Activated effector memory CD4-positive, alpha-beta T cell treated with Interleukin-2 at 50 U/mL for 16 hours (primary cell): Measurements from ENCODE around the gene MAGEB2.
"Not testable (repeated sequence)": the region's sequence is repeated elsewhere in the genome, so short reads cannot be mapped to it uniquely, and the experiment has no call there.

Experiments used
- DNase-seq: peaks from one replicate; pipeline ENCODE4 v3.0.0-alpha.2; 2020

The MAGEB2 gene, protein sequence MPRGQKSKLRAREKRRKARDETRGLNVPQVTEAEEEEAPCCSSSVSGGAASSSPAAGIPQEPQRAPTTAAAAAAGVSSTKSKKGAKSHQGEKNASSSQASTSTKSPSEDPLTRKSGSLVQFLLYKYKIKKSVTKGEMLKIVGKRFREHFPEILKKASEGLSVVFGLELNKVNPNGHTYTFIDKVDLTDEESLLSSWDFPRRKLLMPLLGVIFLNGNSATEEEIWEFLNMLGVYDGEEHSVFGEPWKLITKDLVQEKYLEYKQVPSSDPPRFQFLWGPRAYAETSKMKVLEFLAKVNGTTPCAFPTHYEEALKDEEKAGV

DNA sequence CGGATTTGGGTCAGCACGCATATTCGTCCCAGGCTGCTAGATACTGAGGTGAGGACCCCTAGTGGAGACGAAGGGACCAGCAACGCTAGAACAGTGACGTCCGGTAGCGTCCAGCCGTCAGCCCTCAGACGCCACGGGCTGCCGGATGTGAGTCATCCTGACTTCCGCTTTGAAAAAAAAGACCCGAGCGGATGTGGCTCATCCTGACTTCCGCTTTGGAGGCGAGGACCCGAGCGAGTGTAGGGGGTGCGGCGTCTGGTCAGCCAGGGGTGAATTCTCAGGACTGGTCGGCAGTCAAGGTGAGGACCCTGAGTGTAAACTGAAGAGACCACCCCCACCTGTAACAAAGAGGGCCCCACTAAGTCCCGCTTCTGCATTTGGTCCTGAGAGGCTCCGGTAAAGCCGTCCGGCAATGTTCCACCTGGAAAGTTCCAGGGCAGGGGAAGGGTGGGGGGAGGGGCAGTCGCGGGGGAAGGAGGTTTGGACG is at the start of gene MAGEB2:
Gene MAGEB2, plus strand, starts transcription at position 207 of the 487 bp plus-strand sequence. CDS start 3,018 bp downstream, outside the sequence.
- no peak for DNase-seq

DNA sequence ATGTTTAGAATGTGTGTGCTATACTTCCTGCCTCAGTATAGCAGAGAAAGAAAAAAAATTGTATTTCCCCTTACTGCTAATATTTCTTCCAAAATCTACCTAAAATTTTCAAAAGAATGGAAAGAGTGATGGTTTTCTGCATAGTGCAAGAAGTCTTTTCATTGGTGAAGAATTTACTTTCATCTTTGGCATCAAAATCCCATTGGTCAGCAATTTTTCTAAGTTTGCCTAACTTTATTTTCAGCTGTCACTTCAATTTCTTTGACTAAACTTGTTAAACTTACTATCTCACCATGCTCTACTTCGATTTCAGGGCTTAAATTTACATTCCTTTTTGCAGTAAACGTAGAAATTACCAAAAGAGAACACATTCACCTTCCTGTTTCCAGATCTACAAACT is 44.5 kb upstream of the MAGEB2 start:
- DNase-seq = no peak

DNA sequence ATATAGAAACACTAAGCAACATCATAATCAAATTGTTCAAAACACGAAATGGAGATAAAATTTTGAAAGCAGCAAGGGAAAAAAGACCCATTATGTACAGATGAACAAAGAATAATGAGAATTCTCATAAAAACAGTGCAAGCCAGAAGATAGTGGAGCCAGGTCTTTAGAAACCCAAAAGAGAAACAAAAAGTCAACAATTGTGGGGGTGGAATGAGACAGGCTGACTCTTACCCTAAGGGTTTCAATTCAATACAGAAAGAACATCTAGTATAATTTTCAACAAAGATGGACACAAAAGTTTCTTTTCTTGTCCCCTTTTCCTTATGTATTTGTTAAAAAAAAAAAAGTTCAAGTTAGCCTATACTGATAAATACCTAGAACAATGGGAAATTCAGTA is 34.0 kb upstream of the MAGEB2 start:
- DNase-seq = no peak

DNA sequence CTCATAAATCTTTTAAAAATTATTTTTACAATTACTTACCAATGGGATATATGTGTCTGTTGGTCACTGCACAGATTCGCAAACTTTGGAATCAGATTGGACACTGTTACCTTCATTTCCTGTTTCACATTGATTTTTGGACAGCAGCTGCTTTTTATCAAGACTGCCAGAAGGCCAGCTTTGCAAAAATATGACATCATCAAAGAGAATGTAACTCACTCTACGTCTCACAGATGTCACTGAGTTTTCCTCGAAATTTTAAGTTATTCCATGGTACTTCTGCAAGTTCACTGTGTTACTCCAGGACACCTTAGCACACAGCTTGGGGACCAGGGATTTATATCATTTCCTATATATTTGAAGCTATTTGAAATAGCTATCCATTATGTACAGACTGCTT is 31.8 kb upstream of the MAGEB2 start:
- DNase-seq = no peak

DNA sequence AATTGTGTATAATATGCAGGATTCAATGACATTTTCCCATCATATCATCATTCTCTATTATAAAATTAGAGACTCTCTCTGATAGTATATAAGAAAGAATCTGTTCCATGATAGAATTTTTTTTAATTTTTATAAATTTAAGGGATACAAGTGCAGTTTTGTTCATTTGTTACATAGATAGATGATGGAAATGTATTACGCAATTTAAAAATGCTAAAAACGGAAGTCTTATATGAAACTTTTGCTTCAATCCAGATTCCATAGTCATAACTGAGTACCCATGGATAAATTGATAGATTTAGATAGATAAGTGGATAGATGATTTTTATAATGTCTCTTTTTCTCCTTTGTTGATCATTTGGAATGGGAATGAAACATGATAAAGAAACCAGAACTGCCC is 24.9 kb upstream of the MAGEB2 start:
- DNase-seq = no peak

DNA sequence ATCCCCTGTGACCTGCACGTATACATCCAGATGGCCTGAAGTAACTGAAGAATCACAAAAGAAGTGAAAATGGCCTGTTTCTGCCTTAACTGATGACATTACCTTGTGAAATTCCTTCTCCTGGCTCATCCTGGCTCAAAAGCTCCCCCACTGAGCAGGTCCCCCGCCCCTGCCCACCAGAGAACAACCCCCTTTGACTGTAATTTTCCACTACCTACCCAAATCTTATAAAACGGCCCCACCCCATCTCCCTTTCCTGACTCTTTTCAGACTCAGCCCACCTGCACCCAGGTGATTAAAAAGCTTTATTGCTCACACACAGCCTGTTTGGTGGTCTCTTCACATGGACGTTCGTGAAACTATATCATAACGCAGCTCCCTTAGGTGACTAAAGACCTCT is 21.5 kb upstream of the MAGEB2 start:
- DNase-seq = not testable (repeated sequence)

DNA sequence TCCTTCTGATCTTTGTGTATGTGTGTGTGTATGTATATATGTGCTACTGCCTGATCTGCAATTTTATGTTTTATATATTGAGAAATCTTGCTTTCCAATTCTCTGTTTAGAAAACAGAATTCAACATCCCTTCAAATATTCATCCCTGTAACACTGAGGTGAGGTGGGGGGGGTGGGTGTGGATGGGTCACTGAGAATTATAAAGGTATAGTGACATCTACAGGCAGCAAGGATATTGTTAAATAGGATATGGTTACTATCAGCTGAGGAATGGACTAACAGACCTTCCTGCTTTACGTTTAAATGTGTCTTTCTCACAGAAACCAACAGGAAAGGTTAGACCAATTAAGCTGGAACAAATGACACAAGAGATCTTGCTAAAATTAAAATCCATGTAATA is 19.0 kb upstream of the MAGEB2 start:
- no peak for DNase-seq

DNA sequence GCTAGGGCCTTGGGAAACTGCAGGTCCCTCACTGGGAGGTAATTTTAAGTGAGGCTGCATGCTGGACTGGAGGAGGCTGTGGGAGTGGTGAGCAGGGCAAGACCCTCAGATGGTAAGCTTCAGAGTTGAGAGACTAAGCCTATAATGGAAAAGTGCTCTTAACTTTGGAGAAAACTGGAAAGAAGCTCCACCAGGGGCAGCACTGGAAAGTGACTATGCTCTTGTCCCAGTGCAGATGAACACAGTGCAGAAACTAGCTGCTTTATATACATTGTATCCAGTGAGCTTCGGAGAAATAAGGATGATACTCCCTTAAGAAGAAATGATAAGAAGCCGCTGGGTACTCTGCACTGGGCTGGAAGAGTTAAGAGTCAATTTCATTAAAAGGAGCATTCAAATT is 3.2 kb upstream of the MAGEB2 start:
- no peak for DNase-seq

DNA sequence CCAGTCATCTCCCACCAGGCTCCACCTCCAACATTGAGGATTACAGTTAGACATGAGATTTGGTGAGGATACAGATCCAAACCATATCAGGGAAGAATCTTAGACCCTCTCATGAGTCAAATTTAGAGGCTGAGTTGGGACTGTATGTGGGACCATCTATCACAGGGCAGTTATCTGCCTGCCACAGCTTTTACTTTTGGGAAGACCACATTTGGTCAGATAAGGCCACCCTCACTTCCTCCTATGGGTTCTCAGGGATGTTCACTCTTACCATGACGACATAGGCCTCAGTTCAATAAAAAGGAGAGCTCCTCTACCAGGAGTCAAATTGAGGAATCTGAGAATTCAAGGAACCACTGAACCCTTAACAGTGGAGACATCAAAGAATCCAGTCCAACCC is 2.1 kb downstream of the MAGEB2 start:
- DNase-seq = no peak

DNA sequence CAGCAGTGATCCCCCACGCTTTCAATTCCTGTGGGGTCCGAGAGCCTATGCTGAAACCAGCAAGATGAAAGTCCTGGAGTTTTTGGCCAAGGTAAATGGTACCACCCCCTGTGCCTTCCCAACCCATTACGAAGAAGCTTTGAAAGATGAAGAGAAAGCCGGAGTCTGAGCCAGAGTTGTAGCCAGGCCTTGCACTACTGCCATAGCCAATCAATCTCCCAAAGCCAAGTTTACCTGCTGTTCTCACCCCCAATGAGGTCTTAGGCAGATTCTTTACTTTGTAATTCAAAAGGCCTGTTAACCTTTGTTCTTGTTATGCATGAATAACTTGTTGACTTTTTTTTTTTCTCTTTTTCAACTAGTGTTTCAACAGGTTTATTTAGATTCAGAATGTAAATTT is 4.0 kb downstream of the MAGEB2 start:
- DNase-seq = no peak

DNA sequence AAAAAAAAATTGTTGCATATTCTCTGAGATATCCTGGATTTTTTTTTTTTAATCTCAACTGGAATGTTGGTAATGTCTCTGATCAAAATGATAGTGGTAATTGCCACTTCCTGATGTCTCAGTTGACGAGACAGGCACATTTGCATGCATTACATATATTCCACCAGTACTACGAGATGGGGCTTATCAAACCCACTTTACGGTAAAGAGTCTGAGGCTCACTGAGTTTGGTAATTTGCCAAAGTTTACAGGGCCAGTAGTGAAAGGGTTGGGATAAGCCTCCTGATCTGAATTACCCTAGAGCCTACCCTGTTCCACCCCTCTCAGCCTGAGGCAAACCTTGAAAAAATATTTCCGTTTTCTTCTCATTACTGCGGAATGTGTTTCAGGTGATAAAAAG is 5.3 kb downstream of the MAGEB2 start:
- DNase-seq = no peak

DNA sequence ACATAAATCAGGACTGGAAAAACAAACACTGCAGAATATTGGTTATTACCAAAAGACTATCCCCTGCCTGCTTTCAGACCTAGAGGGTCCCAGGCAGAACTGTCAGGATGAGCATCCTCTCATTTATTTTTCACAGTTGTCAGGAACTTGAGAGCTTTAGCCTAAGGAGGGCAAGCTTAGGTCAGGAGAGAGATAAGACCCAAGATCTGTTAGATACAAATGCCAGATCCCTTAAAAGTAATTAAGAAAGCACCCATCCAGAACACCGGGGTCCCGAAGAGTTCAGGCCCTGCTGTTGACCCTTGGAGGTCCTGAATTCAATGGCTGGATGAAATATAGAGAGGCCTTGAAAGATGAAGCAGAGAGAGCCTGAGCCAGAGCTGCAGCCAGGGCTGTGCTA is 9.2 kb downstream of the MAGEB2 start:
- no peak for DNase-seq

DNA sequence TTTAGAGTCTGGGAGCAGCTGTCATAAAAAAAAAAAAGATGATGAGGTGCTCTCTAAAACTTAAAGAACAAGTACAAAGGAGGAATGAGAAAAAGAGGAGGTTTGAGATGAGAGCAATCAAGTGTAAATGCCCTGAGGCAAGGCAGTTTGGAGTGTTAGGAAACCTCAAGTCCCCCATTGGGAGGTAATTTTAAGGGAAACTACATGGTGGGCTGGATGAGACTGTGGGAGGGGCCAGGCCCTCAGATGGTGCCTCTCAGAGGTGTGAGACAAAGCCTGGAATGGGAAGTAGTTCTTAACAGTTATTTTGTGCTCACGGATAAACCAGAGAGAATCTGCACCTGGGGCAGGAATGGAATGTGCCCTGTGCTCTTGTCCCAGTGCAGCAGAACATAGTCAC is 13.2 kb downstream of the MAGEB2 start:
- no peak for DNase-seq

DNA sequence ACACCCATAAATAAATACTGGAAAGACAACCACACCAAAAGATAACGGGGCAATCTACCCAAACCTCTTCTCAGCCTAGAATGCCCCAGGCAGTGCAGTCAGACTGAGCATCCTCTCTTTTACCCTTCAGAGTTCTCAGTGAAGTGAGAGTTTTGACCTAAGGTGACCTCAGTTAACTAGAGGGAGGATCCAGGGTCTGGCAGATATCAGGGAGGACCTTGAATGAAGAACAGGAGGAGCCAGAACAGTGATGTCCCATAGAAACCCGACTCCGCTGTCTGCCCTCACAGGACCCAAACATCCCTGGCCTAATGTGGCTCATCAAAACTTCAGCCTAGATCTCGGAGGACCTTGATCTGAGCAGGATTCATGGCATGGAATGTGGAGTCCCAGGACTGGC is 15.0 kb downstream of the MAGEB2 start, which contains the start of gene MAGEB3:
Gene MAGEB3, plus strand, starts transcription at position 263 of the 400 bp plus-strand sequence. CDS start 5,268 bp downstream, outside the sequence.
- no peak for DNase-seq

DNA sequence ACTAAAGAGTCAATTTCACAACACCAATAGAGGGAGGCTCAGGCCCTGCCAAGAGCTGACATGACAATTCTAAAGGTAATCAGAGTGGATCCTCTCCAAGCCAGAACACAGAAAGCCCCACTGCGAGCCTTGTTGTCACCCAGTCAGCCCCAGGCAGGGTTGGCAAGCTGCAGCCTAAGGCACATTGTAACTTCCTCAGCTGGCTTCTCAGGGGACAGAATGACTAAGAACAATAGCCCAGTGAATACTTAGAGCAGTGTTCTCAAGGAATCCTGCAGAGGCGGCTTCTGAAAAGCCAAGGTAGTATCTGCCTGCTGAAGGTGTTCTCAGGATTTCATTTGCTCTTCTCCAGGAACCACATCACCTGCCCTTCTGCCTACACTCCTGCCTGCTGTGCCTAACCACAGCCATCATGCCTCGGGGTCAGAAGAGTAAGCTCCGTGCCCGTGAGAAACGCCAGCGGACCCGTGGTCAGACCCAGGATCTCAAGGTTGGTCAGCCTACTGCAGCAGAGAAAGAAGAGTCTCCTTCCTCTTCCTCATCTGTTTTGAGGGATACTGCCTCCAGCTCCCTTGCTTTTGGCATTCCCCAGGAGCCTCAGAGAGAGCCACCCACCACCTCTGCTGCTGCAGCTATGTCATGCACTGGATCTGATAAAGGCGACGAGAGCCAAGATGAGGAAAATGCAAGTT is 26.5 kb downstream of the MAGEB2 start, which contains the start of gene MAGEB4:
Gene MAGEB4, plus strand, starts transcription at position 277 of the 692 bp plus-strand sequence. Its CDS starts 136 bp downstream, at position 413.
- no peak for DNase-seq

DNA sequence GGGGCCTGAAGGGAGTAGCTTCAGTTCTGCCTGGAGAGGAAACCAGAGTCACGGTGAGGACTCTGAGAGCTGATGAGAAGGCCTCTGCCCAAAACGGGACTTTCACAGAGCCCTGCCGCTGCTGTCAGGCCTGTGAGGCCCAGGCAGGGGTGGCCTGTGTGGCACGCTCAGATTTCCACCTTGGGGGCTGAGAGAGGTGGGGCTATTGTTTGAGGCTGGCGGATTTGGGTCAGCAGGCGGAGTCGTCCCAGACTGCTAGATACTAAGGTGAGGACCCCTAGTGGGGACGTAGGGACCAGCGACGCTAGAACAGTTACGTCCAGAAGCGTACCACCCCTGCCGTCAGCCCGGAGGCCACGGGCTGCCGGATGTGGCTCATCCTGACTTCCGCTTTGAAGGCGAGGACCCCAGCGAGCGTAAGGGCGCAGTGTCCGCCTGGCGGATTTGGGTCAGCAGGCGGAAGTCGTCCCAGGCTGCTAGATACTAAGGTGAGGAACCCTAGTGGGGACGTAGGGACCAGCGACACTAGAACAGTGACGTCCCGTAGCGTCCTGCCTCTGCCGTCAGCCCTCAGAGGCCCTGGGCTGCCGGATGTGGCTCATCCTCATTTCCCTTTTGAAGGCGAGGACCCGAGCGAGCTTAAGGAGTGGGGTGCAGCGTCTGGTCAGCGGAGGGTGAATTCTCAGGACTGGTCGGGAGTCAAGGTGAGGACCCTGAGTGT is 31.6 kb downstream of the MAGEB2 start, which contains the start of gene MAGEB1:
Gene MAGEB1, plus strand, starts transcription at position 378 of the 721 bp plus-strand sequence. CDS start 3,348 bp downstream, outside the sequence.
- DNase-seq = no peak

DNA sequence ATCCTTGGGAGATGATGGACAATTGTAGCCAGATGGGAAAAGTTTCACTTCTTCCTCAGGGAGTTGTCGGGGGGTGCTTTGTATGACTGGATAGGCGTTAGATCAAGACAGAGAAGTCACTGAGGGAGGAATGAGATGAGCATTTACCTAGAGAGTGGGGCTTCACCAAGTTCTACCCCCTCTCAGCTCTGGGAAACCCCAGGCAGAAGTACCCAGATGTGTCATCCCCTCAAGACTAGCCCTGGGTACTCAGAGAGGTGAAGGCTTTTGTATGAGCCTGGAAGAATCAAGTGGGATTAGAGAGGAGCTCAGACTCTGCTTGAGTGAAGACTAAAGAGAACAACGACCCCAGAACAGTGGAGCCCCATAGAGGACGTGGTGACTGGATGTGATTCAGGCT is 33.5 kb downstream of the MAGEB2 start:
- DNase-seq = no peak

DNA sequence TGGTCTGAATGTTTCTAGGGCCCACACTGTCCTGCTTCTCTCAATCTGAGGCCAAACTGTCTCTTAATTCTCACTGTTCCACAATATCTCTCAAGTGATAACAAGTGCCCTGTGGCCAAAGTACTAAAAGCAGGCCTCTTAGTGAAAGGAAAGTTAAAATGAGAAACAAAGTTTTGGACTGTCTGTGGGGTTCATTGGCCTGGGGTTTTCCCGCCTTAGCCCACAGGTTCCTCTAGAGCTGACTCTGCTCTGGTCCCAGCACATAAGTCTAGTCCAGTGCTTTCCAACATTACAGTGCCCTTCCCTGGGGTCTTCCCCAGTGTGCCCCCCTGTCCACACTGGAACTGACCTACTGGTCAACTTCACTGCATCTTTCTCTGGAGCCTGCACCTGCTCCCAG is 37.9 kb downstream of the MAGEB2 start:
- no peak for DNase-seq

DNA sequence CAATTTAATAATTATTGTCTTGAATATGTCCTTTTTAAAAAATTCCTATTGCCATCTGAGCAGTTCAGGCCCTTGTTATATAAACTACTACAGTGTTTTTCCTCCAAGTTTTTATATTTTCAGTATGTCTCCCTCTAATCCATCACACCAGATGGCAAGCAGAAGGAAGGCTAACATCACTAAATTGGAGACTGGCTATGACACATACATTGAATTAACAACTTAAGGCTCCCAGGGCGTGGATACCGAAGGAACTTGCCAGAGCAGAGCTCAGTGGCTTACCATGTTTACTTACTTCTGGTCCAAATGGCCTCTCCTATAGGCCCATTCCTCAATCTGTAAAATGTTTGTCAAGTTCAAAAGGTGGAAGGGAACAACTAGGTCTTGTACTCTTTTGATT is 44.6 kb downstream of the MAGEB2 start:
- DNase-seq = no peak

DNA sequence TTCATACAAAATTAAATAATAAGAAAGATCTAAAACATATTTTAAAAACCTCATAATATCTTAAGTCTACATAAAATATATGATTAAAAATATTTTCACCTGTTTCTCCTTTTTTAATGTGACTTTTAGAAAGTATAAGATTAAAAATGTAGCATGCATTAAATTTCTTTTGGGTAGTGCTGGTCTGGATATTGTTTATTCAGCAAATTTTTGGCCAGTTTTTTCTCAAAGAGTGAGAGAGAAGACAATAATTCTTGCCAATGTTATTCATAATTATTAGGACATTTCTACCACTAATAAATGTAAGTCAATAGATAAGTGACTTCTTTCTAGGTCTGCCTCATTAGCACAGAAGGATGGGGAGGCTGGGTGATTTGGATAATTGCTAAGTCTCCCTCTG is 45.6 kb downstream of the MAGEB2 start:
- no peak for DNase-seq

DNA sequence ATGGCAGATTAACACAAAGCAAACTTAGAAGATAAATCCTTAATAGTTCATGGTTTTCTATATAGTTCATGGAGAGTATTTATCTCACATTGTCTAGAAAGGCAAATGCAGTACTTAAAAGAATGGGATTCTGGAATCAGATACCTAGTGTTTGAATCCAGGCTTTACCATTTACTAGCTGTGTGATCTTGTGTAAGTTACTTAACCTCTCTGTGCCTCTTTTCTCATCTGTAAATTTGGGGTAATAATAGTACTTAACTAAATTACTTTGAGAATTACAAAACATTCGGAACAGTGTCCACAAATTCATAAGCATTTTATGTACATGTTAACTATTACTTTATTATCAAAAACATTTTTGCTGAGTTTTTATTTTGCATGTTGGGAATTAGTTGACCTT is 47.4 kb downstream of the MAGEB2 start:
- DNase-seq = no peak
